ENCODE data around the gene DIP2C.

DIP2C gene

GRCh38 chr10:380313-380940 lies 309.0 kb downstream of the DIP2C start:
- peaks cover 19% of the 10 kb centered on the region; the same call in 1 of the 2 replicates for H3K36me3 ChIP-seq (ENCODE audit: insufficient read depth, low read length)
- no peak overlapping the region for H3K4me3 ChIP-seq (ENCODE audit: low read depth, low read length)
- H3K27ac ChIP-seq (ENCODE audit: low read depth, low read length): no peak overlapping the region
- no peaks in the 10 kb centered on the region for H3K79me2 ChIP-seq (ENCODE audit: control insufficient read depth, insufficient read depth, low read length, unreplicated experiment)
- H3K27me3 ChIP-seq (ENCODE audit: insufficient read depth, low read length): no peaks in the 10 kb centered on the region
- no peaks in the 10 kb centered on the region for H3K4me1 ChIP-seq (ENCODE audit: control insufficient read depth, insufficient read depth, low read length, unreplicated experiment)
- H2AFZ ChIP-seq (ENCODE audit: low read length, unreplicated experiment): no peak overlapping the region

GRCh38 chr10:378930-379704 lies 310.4 kb downstream of the DIP2C start:
- Histone ChIP-seq H3K27ac (ENCODE audit: low read depth, low read length) (no peak overlapping the region), H3K36me3 (ENCODE audit: insufficient read depth, low read length) (peaks cover 19% of the 10 kb centered on the region; the same call in 1 of the 2 replicates), H2AFZ (ENCODE audit: low read length, unreplicated experiment) (no peak overlapping the region), H3K27me3 (ENCODE audit: insufficient read depth, low read length) (no peaks in the 10 kb centered on the region), H3K4me3 (ENCODE audit: low read depth, low read length) (no peak overlapping the region), H3K4me1 (ENCODE audit: control insufficient read depth, insufficient read depth, low read length, unreplicated experiment) (no peaks in the 10 kb centered on the region), H3K79me2 (ENCODE audit: control insufficient read depth, insufficient read depth, low read length, unreplicated experiment) (no peaks in the 10 kb centered on the region)

GRCh38 chr10:378230-378929 lies 311.1 kb downstream of the DIP2C start:
- Histone ChIP-seq H3K79me2 (ENCODE audit: control insufficient read depth, insufficient read depth, low read length, unreplicated experiment) (no peaks in the 10 kb centered on the region), H3K27ac (ENCODE audit: low read depth, low read length) (no peak overlapping the region), H3K27me3 (ENCODE audit: insufficient read depth, low read length) (no peaks in the 10 kb centered on the region), H3K4me3 (ENCODE audit: low read depth, low read length) (no peak overlapping the region), H3K4me1 (ENCODE audit: control insufficient read depth, insufficient read depth, low read length, unreplicated experiment) (peaks cover 6% of the 10 kb centered on the region), H2AFZ (ENCODE audit: low read length, unreplicated experiment) (no peak overlapping the region), H3K36me3 (ENCODE audit: insufficient read depth, low read length) (peaks cover 19% of the 10 kb centered on the region; the same call in 1 of the 2 replicates)

- no peak overlapping the region for H3K27ac ChIP-seq (ENCODE audit: low read depth, low read length)
- H3K27me3 ChIP-seq (ENCODE audit: insufficient read depth, low read length): no peaks in the 10 kb centered on the region
- H3K36me3 ChIP-seq (ENCODE audit: insufficient read depth, low read length): peaks cover 15% of the 10 kb centered on the region; the same call in 1 of the 2 replicates
- H2AFZ ChIP-seq (ENCODE audit: low read length, unreplicated experiment): no peak overlapping the region
- H3K79me2 ChIP-seq (ENCODE audit: control insufficient read depth, insufficient read depth, low read length, unreplicated experiment): no peaks in the 10 kb centered on the region
- no peak overlapping the region for H3K4me3 ChIP-seq (ENCODE audit: low read depth, low read length)
- H3K4me1 ChIP-seq (ENCODE audit: control insufficient read depth, insufficient read depth, low read length, unreplicated experiment): peaks cover 11% of the 10 kb centered on the region
These were observed 312.2 kb downstream of the DIP2C start for GRCh38 chr10:377228-377627.

GRCh38 chr10:375815-376505 lies 313.5 kb downstream of the DIP2C start:
- H3K79me2 ChIP-seq (ENCODE audit: control insufficient read depth, insufficient read depth, low read length, unreplicated experiment): no peaks in the 10 kb centered on the region
- no peak overlapping the region for H3K4me3 ChIP-seq (ENCODE audit: low read depth, low read length)
- peaks cover 11% of the 10 kb centered on the region for H3K4me1 ChIP-seq (ENCODE audit: control insufficient read depth, insufficient read depth, low read length, unreplicated experiment)
- H3K27ac ChIP-seq (ENCODE audit: low read depth, low read length): no peak overlapping the region
- H3K27me3 ChIP-seq (ENCODE audit: insufficient read depth, low read length): no peaks in the 10 kb centered on the region
- H2AFZ ChIP-seq (ENCODE audit: low read length, unreplicated experiment): no peak overlapping the region
- peaks cover 7% of the 10 kb centered on the region; the same call in 1 of the 2 replicates for H3K36me3 ChIP-seq (ENCODE audit: insufficient read depth, low read length)

- Histone ChIP-seq H3K27ac (ENCODE audit: low read depth, low read length) (no peak overlapping the region), H3K4me3 (ENCODE audit: low read depth, low read length) (no peak overlapping the region), H2AFZ (ENCODE audit: low read length, unreplicated experiment) (no peak overlapping the region), H3K36me3 (ENCODE audit: insufficient read depth, low read length) (0 out of 2 replicates have a peak, but pooled peaks cover 2% of the 10 kb centered on the region), H3K4me1 (ENCODE audit: control insufficient read depth, insufficient read depth, low read length, unreplicated experiment) (peaks cover 11% of the 10 kb centered on the region), H3K27me3 (ENCODE audit: insufficient read depth, low read length) (no peaks in the 10 kb centered on the region), H3K79me2 (ENCODE audit: control insufficient read depth, insufficient read depth, low read length, unreplicated experiment) (no peaks in the 10 kb centered on the region)
These were observed 315.1 kb downstream of the DIP2C start for GRCh38 chr10:374354-374753.

- 0 out of 2 replicates have a peak, but pooled peaks cover 2% of the 10 kb centered on the region for H3K36me3 ChIP-seq (ENCODE audit: insufficient read depth, low read length)
These were observed 315.8 kb downstream of the DIP2C start for GRCh38 chr10:373526-374309.

GRCh38 chr10:373015-373414 lies 316.5 kb downstream of the DIP2C start:
- no peak overlapping the region for H3K4me3 ChIP-seq (ENCODE audit: low read depth, low read length)
- no peak overlapping the region for H2AFZ ChIP-seq (ENCODE audit: low read length, unreplicated experiment)
- H3K79me2 ChIP-seq (ENCODE audit: control insufficient read depth, insufficient read depth, low read length, unreplicated experiment): no peaks in the 10 kb centered on the region
- no peaks in the 10 kb centered on the region for H3K27me3 ChIP-seq (ENCODE audit: insufficient read depth, low read length)
- H3K27ac ChIP-seq (ENCODE audit: low read depth, low read length): no peak overlapping the region
- H3K36me3 ChIP-seq (ENCODE audit: insufficient read depth, low read length): no peaks in the 10 kb centered on the region
- peaks cover 11% of the 10 kb centered on the region for H3K4me1 ChIP-seq (ENCODE audit: control insufficient read depth, insufficient read depth, low read length, unreplicated experiment)

More at GRCh38 chr10:373526-374309, 315.8 kb downstream of the DIP2C start:
- Histone ChIP-seq H3K4me1 (ENCODE audit: control insufficient read depth, insufficient read depth, low read length, unreplicated experiment) (peaks cover 11% of the 10 kb centered on the region), H3K27ac (ENCODE audit: low read depth, low read length) (no peak overlapping the region), H3K79me2 (ENCODE audit: control insufficient read depth, insufficient read depth, low read length, unreplicated experiment) (no peaks in the 10 kb centered on the region), H2AFZ (ENCODE audit: low read length, unreplicated experiment) (no peak overlapping the region), H3K27me3 (ENCODE audit: insufficient read depth, low read length) (no peaks in the 10 kb centered on the region), H3K4me3 (ENCODE audit: low read depth, low read length) (no peak overlapping the region)

GRCh38 chr10:372566-372965 lies 316.9 kb downstream of the DIP2C start:
- no peaks in the 10 kb centered on the region for H3K79me2 ChIP-seq (ENCODE audit: control insufficient read depth, insufficient read depth, low read length, unreplicated experiment)
- H3K36me3 ChIP-seq (ENCODE audit: insufficient read depth, low read length): no peaks in the 10 kb centered on the region
- no peak overlapping the region for H2AFZ ChIP-seq (ENCODE audit: low read length, unreplicated experiment)
- no peak overlapping the region for H3K4me3 ChIP-seq (ENCODE audit: low read depth, low read length)
- no peak overlapping the region for H3K27ac ChIP-seq (ENCODE audit: low read depth, low read length)
- H3K27me3 ChIP-seq (ENCODE audit: insufficient read depth, low read length): no peaks in the 10 kb centered on the region
- H3K4me1 ChIP-seq (ENCODE audit: control insufficient read depth, insufficient read depth, low read length, unreplicated experiment): peaks cover 11% of the 10 kb centered on the region

GRCh38 chr10:371515-371914 lies 318.0 kb downstream of the DIP2C start:
- no peak overlapping the region for H3K4me3 ChIP-seq (ENCODE audit: low read depth, low read length)
- H3K27me3 ChIP-seq (ENCODE audit: insufficient read depth, low read length): no peaks in the 10 kb centered on the region
- H3K36me3 ChIP-seq (ENCODE audit: insufficient read depth, low read length): no peaks in the 10 kb centered on the region
- no peak overlapping the region for H3K27ac ChIP-seq (ENCODE audit: low read depth, low read length)
- no peaks in the 10 kb centered on the region for H3K79me2 ChIP-seq (ENCODE audit: control insufficient read depth, insufficient read depth, low read length, unreplicated experiment)
- peaks cover 11% of the 10 kb centered on the region for H3K4me1 ChIP-seq (ENCODE audit: control insufficient read depth, insufficient read depth, low read length, unreplicated experiment)
- no peak overlapping the region for H2AFZ ChIP-seq (ENCODE audit: low read length, unreplicated experiment)

Measured in ACC112 (cell line).